OCI-LY7 (cell line): ENCODE results near the gene TRPM2.

ENCODE experiments used
- CTCF ChIP-seq: fragments of 200-600 bp; sonication (generic); conservative IDR thresholded peaks from 2 replicates; pipeline ENCODE4 v1.5.1; 2014; ENCODE audit warnings: mild to moderate bottlenecking, antibody characterized with exemption, low read length, moderate library complexity, mixed read lengths
- EZH2phosphoT487 ChIP-seq: fragments of 200-600 bp; sonication (generic); IDR thresholded peaks from 2 replicates; pipeline ENCODE4 v1.6.1; 2018; ENCODE audit warnings: low read depth, borderline replicate concordance, mild to moderate bottlenecking, mixed run types, antibody characterized with exemption, low read length, moderate library complexity, mixed read lengths

DNA sequence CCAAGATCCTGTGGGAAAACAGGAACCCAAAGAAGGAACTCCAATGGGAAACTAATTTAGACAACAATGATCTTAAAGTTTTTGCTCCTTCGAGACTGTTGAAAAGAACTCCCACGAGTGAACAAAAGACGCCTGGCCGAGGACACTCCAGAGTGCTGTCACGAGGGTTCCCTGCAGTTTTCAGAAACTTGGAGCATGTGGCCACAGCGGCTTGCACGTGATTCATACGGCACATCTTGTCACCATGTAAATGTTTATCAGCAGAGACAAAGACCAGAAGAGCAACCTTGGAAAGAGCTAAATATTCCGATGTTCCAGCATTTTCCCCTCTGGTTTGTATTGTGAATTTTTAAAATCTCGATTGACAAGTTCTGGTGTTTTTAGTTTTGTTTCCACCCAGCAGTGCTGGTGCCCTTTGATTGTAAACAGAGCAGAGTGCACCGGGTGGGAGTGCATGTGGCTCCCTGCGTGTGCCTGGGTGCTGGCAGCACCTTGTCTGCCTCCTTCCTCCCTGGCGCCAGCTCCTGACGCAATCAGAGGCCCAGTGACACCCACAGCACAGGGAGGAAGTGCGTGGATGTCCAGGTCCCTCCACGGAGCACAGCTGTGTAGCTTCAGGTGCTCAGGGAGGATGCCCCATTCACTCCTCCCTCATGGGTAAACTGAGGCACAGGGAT, 124.8 kb downstream of the TRPM2 start:
- no peak for TF ChIP-seq CTCF
- no peak for TF ChIP-seq EZH2phosphoT487
